HG03175 (cell line): ENCODE results near the gene CDK5RAP3.
"Not testable (repeated sequence)": the region's sequence is repeated elsewhere in the genome, so short reads cannot be mapped to it uniquely, and the experiment has no call there.

ENCODE experiments used
- ATAC-seq: cut with Tn5 transposase; IDR thresholded peaks from one replicate; pipeline ENCODE4 v1.9.1; 2021; ENCODE audit warnings: mild to moderate bottlenecking, moderate library complexity; ENCODE audit not compliant: unreplicated experiment

CDK5RAP3 gene

GRCh38 chr17:47996201-47996600 is 25.3 kb downstream of the CDK5RAP3 start:
- ATAC-seq = no peak

GRCh38 chr17:47997586-47997985 is 26.7 kb downstream of the CDK5RAP3 start:
- no peak for ATAC-seq

GRCh38 chr17:47998044-47998443 is 27.1 kb downstream of the CDK5RAP3 start:
- ATAC-seq = no peak

GRCh38 chr17:47999582-47999981 is 28.7 kb downstream of the CDK5RAP3 start:
- ATAC-seq = no peak

GRCh38 chr17:48001197-48001596 is 30.3 kb downstream of the CDK5RAP3 start:
- ATAC-seq = no peak

GRCh38 chr17:48001657-48002056 is 30.7 kb downstream of the CDK5RAP3 start:
- ATAC-seq = not testable (repeated sequence)

GRCh38 chr17:48002266-48002915 is 31.5 kb downstream of the CDK5RAP3 start:
- ATAC-seq = no peak

GRCh38 chr17:48002916-48003416 is 32.1 kb downstream of the CDK5RAP3 start:
- ATAC-seq = no peak

GRCh38 chr17:48003417-48004151 is 32.7 kb downstream of the CDK5RAP3 start:
- ATAC-seq = no peak

GRCh38 chr17:48004983-48005382 is 34.1 kb downstream of the CDK5RAP3 start:
- no peak for ATAC-seq

- ATAC-seq = no peak
Observed at GRCh38 chr17:48006936-48007709, 36.2 kb downstream of the CDK5RAP3 start.

GRCh38 chr17:48010193-48010592 is 39.3 kb downstream of the CDK5RAP3 start:
- no peak for ATAC-seq

- ATAC-seq = no peak
Observed at GRCh38 chr17:48011405-48012150, 40.7 kb downstream of the CDK5RAP3 start.

GRCh38 chr17:48012151-48012520 is 41.2 kb downstream of the CDK5RAP3 start:
- ATAC-seq = no peak

- no peak for ATAC-seq
Observed at GRCh38 chr17:48012654-48013053, 41.7 kb downstream of the CDK5RAP3 start.

- ATAC-seq = no peak
Observed at GRCh38 chr17:48013876-48014594, 43.1 kb downstream of the CDK5RAP3 start.

GRCh38 chr17:48014595-48015111 is 43.7 kb downstream of the CDK5RAP3 start:
- ATAC-seq = no peak

GRCh38 chr17:48016112-48016511 is 45.2 kb downstream of the CDK5RAP3 start:
- no peak for ATAC-seq

- not testable (repeated sequence) for ATAC-seq
Observed at GRCh38 chr17:48017817-48018158, 46.9 kb downstream of the CDK5RAP3 start.

GRCh38 chr17:48021934-48022333 is 51.0 kb downstream of the CDK5RAP3 start:
- no peak for ATAC-seq
